GM19193 (cell line): Measurements from ENCODE around the gene CISD3.
A peak's percentile ranks its signal among the peaks of the same experiment; 100 is the strongest.

Experiments used
- POLR2A ChIP-seq: IDR thresholded peaks from 4 replicates; pipeline ENCODE4 v1.6.1; 2011; ENCODE audit not compliant: insufficient read depth, insufficient read length; ENCODE audit errors: extremely low read depth

CISD3 gene

DNA sequence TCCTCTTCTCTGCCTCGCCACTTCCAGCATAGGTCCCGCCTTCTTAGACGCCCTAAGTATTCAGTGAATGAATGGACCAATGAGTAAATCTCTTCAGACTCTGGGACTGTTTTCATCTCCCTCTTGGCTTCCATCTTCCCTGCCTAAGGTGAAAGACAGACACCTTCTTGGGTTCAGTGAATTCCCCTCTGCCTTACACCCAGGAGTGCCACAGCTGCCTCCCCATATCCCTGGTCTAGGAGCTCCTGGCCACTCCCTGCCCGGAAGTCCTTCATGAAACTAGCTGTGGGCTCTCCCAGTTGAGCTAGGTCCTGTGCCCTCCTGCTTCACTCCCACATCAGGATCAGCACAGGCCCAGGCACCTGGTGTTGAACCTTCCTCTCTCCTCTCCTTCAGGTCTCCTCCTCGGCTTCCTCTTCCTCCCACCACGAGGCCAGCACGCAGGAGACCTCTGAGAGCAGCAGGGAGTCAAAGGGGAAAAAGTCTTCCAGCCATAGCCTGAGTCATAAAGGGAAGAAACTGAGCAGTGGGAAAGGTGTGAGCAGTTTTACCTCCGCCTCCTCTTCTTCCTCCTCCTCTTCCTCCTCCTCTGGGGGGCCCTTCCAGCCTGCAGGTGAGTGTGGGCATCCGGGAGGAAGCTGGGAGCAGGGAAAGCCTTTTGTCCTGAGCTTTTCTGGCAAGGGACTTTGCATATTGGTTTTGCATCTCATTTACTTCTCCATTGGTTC lies 14.8 kb upstream of the CISD3 start:
- TF ChIP-seq POLR2A = peak; percentile 27

DNA sequence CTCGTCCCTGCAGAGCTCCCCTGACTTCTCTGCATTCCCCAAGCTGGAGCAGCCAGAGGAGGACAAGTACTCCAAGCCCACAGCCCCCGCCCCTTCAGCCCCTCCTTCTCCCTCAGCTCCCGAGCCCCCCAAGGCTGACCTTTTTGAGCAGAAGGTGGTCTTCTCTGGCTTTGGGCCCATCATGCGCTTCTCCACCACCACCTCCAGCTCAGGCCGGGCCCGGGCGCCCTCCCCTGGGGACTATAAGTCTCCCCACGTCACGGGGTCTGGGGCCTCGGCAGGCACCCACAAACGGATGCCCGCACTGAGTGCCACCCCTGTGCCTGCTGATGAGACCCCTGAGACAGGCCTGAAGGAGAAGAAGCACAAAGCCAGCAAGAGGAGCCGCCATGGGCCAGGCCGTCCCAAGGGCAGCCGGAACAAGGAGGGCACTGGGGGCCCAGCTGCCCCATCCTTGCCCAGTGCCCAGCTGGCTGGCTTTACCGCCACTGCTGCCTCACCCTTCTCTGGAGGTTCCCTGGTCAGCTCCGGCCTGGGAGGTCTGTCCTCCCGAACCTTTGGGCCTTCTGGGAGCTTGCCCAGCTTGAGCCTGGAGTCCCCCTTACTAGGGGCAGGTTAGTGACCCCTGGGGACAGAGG lies 13.7 kb upstream of the CISD3 start:
- no peak for TF ChIP-seq POLR2A

DNA sequence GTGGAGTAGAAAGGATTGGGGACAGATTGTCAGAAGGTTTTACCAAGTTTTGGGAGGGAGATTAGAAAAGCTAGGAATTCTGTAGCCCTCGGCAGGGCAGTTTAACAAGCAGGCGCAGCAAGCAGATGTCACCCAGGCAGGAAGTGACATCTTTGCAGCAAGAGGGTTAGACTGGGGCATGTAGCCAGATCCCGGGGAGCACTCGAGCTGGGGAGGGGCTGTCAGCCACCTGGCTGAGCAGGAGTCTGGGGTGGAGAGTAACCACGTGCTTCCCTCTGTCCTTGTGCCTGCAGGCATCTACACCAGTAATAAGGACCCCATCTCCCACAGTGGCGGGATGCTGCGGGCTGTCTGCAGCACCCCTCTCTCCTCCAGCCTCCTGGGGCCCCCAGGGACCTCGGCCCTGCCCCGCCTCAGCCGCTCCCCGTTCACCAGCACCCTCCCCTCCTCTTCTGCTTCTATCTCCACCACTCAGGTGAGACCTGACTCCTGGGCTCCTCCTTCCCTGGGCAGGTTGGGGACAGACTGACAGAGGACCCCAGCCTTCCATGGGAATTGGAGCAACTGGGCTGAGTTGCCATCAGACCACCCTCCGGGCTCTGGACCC lies 12.9 kb upstream of the CISD3 start:
- TF ChIP-seq POLR2A = no peak

DNA sequence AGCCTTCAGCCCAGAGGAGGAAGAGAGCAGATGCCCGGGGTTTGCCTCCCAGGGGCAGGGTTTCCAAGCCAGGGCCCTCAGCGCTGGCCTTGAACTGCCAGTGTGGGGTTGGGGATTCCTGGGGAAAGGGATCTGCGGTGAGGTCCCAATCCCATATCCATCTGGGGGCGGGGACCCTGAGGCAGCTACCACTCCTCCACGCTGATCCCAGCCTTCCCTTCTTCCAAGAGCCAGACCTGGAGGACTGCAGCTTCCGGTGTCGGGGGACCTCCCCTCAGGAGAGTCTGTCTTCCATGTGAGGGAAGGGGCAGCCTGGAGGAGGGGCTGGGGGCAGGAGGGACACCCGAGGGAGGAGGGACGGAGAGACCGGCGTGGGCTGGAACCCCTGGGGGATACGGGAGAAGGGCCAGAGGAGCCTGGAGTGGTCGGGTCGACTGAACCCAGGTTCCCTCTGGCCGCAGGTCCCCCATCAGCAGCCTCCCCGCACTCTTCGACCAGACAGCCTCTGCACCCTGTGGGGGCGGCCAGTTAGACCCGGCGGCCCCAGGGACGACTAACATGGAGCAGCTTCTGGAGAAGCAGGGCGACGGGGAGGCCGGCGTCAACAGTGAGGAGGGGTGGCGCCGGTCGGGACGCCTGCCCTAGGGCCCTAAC lies 10.7 kb upstream of the CISD3 start:
- no peak for TF ChIP-seq POLR2A

DNA sequence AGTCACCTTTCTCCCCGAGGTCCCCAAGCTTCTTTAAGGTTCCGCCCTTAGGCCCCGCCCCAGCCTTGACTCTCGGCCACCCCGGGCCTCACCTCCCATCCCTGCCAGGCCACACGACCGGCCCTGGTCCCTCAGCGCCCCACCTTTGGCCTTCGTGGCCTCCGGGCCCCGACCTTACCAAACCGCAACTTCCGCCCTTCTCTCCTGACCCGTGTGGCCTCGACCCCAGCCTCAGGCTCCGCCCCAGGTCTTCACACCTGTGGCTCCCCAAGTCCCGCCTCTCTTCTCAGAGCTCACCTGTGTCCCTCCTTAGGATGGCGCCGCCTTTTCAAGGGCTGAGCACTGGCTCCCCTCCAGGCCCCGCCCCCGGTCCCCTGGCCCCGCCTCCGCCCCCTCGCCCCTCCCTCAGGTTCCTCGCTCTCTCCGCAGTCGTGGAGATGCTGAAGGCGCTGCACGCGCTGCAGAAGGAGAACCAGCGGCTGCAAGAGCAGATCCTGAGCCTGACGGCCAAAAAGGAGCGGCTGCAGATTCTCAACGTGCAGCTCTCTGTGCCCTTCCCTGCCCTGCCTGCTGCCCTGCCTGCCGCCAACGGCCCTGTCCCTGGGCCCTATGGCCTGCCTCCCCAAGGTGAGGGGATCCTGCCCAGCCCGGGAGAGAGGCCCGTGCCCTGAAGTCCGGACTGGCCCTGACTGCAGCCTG lies 10.0 kb upstream of the CISD3 start:
- TF ChIP-seq POLR2A = no peak

DNA sequence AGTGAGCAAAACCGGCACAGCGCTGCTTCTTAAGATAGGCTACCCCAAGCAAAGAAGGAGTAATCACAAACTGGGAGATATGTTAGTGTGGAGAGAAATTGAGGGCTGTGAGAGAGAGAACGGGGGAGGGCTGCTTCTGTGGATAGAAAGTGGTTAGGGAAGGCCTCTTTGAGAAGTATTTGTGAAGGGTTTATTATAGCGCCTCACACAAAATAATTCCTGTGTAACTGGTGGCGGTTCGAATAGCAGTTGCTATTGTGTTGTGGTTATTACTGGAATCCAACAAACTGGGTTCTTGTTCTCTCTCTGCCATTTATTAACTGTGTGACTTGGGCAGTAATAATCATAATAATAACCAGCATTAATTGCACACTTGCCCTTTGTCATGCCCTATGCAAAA lies 9.2 kb upstream of the CISD3 start:
- no peak for TF ChIP-seq POLR2A

DNA sequence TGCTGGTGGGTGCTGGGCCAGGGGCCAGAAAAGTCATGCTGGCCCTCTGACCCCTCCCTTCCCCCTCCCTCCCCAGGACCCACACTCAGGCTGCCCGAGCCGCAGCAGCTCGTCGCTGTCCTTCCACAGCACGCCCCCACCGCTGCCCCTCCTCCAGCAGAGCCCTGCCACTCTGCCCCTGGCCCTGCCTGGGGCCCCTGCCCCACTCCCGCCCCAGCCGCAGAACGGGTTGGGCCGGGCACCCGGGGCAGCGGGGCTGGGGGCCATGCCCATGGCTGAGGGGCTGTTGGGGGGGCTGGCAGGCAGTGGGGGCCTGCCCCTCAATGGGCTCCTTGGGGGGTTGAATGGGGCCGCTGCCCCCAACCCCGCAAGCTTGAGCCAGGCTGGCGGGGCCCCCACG lies 8.3 kb upstream of the CISD3 start:
- no peak for TF ChIP-seq POLR2A

DNA sequence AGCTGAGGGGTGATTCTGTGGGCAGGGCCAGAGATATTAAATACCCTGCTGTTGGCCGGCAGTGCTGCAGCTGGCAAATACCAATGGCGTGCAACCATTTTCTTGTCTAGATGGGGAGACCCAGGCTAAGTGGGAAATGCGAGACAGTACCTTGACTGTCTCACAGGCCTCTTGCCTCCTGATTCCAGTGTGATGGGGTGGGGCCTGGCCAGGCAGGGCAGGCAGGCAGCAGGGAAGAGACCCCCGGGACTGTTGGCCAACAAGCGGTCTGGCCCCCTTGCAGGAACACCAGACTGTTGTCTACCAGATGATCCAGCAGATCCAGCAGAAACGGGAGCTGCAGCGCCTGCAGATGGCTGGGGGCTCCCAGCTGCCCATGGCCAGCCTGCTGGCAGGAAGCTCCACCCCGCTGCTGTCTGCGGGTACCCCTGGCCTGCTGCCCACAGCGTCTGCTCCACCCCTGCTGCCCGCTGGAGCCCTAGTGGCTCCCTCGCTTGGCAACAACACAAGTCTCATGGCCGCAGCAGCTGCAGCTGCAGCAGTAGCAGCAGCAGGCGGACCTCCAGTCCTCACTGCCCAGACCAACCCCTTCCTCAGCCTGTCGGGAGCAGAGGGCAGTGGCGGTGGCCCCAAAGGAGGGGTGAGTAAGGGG lies 5.7 kb upstream of the CISD3 start:
- no peak for TF ChIP-seq POLR2A

DNA sequence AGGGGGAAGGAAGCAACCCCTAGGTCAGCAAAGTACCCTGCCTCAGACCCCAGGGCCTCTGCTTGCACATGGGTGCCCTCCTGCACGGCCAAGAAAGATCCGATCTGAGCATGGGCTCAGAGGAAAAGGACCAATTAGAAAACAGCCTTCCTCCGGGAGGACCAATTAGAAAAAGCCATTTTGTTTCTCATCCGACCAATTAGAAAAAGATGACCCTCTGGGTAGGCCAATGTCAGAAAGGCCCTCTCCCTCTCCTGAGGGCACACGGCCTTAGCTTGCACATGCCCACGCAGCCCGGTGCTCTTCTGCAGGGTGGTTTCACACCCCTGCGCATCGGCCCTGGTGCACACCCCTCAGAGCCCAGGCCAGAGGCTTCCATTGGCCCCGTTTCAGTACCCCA lies 5.1 kb upstream of the CISD3 start:
- TF ChIP-seq POLR2A = no peak

DNA sequence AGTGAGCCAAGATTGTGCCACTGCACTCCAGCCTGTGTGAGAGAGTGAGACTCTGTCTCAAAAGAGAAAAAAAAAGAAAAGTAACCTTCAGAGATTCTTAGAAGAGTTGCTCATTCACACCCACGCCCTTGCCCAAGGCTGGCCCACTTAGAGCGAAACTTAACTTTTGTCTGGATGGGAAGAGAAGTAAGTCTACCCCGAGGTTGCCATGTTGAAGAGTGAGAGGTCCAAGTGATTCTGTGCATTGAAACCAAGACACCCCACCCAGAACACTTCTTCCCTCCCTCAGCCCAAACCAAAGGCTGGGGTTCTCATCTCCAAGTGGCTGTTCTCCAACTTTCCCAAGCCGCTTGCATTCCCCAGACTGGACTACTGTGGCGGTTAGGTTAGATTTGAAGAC lies 2.4 kb upstream of the CISD3 start:
- TF ChIP-seq POLR2A = no peak

DNA sequence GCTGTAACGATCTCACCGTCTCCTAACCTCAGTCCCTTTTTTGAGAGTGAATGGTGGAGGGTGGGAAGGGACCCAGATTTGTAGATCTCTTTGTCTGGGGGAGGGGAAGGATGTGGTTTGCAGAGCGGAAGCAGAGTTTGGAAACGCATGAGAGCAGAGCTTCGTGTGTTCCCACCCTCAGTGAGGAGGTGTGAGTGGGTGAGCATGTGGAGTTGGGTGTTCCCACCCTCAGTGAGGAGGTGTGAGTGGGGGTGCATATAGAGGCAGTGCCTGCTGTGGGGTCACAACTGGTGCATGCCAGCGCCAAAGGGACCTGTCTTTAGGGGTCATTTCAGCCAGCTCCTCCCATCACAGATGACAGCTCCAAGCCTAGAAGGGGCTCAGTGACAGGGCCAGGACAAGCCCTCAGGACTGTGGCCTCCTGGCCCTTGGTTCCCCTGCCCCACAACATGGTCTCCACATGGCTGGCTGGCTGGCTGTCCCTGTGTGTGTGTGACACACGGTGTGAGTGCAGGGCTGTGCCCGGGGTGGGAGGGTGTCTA lies 1.8 kb upstream of the CISD3 start:
- TF ChIP-seq POLR2A = no peak

DNA sequence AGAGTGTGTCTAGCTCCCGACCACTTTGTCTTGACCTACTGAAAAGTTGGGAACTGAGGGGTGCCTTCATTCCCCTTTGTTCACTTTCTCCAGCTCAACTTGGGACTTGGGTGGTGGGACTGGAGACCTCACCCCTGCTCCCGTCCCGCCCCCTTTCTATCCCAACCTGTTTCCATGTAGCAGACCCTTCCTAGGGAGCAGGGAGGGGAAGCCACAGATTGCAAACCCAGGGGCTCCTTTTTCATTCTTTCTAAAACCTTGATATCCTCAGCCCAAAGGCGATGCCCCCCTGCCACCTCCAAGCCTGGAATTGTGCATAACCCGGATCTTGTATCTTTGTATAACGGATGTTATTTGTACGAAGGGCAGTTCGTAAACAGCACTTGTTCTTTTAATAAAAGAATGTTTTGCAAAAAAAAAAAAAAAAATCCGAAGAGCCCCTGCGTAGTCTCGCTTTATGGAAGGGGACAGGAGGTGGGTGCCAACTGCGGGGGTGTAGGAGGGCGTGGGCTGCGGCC lies 714 bp upstream of the CISD3 start:
- TF ChIP-seq POLR2A = no peak

DNA sequence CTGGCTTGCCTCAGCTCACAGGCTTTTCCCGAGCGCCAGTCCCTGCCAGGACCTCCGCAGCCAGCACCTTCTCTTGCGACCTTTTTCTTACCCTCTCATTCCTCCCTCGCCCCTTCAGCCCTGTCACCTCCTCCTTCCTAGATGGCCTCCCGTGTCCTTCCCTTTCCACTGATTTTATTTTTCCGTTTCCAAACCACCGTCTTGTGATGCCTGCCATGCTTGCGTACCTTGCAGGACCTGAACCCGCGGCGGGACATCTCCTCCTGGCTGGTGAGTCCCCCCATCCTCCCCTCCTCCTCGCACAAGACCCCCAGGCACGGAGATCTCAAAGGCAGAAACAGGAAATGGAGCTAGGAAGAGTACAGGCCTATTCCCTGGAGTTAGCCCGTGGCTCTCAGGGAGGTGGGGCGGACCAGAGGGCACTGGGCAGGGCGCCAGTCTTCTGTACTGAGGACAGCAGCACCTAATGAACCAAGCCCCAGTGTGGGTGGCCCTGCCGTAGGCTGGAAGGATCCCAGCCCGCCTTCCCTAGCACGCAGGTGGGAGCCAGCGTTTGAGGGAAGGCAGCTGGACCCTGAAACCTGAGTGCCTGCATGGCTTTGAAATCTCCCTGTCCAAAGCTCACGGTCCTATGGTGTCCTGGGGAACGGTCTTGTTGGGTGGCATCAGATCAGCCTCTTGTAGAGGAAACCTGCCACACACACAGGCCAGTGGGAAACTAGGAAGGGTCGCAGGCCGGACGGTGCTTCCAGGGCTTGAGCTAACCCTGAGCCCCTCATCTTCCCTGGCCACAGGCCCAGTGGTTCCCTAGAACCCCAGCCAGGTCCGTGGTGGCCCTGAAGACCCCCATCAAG lies 612 bp downstream of the CISD3 start:
- no peak for TF ChIP-seq POLR2A

DNA sequence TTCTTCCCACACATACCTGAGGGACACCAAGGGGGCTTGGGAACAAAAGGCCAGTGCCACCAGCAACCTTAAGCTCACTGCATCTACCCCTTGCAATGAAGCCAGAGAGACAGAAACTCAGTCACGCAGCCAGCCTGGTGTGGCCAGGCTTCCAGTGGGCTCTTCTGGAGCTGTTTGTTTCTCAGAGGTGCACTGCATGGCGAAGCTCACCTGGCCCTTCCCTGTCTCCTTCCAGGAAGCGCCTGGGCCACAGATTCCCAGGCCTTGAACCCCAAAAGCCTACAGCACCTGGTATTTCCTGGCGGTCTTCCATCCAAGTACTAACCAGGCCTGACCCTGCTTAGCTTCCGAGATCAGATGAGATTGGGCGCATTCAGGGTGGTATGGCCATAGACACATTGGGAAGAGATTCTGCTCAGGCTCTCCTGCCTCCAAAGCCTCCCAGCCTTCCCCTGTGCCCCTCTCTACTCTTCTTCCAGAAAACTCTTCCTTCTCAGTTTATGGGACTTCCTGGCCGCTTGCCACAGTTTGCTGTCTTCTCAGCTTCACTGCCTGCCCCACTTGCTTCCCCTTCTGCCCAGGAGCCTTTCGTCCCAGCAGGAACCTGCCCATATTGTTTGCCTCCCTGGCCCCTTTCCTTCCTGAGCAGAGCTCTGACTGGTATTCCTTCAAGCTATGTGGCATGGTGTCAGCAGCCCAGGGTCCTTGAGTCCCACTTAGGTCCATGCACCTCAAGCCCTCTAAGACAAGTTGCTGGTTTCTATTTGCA lies 1.6 kb downstream of the CISD3 start:
- no peak for TF ChIP-seq POLR2A
